ENCODE data around the gene CEP295NL.

The CEP295NL gene

DNA sequence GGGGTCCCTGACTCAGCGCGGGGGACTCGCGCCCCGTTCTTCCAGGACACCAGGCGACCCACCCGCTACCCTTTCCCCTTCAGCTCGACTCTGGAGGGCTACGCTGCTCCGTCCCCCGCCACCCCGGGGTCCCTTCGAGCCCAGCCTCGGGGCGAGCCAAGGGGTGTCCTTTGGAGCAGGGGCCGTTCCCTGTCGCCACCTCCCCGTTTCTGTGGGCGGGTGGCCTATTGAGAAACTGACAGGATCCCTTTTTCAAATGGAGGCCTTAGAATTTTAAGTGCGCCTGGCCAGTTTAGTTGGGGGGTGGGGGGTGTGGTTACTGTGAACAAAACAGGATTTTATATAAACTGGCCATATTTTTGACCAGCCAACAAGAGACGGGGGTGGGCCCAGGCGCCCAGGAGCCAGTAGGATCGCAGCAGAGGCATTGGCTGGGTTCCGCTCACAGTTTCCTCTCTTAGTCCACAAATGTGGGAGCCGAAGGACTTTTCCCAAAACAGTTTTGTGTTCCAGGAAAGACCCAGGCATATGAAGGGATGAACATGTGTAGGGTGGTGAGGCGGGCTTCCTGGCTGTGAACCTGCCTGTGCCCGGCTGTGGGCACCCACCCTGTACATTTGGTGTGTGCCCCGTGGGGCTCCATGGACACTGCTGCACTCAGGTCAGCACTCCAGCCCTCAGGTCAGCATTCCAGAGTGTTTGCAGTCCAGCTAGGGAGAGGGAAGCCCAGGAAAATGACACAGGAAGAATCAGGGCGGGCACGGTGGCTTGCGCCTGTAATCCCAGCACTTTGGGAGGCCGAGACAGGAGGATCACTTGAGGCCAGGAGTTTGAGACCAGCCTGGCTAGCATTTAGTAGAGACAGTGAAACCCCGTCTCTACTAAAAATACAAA, 22.9 kb upstream of the CEP295NL start:
- Histone ChIP-seq H3K4me2 (ENCODE audit: low read length) (no peak overlapping the region), H4K20me1 (ENCODE audit: insufficient read depth, low read length) (no peaks in the 10 kb centered on the region), H3K4me3 (ENCODE audit: low read length) (no peak overlapping the region), H3K36me3 (replicated peaks; ENCODE audit: low read depth, low read length) (no peaks in the 10 kb centered on the region), H3K27me3 (ENCODE audit: low read depth, low read length) (peaks cover 8% of the 10 kb centered on the region; the same call in 1 of the 2 replicates), H3K79me2 (ENCODE audit: low read length) (no peaks in the 10 kb centered on the region), H3K27ac (ENCODE audit: low read length) (no peak overlapping the region), H2AFZ (ENCODE audit: low read depth, low read length) (no peak overlapping the region), H3K9me3 (ENCODE audit: insufficient read depth, low read length) (no peaks in the 10 kb centered on the region), H3K9ac (ENCODE audit: low read length) (no peak overlapping the region), H3K4me1 (ENCODE audit: low read length) (peaks cover 4% of the 10 kb centered on the region; the same call in 1 of the 2 replicates)
- TF ChIP-seq, protein P1, sequence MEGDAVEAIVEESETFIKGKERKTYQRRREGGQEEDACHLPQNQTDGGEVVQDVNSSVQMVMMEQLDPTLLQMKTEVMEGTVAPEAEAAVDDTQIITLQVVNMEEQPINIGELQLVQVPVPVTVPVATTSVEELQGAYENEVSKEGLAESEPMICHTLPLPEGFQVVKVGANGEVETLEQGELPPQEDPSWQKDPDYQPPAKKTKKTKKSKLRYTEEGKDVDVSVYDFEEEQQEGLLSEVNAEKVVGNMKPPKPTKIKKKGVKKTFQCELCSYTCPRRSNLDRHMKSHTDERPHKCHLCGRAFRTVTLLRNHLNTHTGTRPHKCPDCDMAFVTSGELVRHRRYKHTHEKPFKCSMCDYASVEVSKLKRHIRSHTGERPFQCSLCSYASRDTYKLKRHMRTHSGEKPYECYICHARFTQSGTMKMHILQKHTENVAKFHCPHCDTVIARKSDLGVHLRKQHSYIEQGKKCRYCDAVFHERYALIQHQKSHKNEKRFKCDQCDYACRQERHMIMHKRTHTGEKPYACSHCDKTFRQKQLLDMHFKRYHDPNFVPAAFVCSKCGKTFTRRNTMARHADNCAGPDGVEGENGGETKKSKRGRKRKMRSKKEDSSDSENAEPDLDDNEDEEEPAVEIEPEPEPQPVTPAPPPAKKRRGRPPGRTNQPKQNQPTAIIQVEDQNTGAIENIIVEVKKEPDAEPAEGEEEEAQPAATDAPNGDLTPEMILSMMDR (IDR thresholded peaks at IDR 0.05; ENCODE audit: low read depth, low read length) = no peak
- TF ChIP-seq EZH2phosphoT487 (IDR thresholded peaks at IDR 0.05; ENCODE audit: low read depth) = no peak

DNA sequence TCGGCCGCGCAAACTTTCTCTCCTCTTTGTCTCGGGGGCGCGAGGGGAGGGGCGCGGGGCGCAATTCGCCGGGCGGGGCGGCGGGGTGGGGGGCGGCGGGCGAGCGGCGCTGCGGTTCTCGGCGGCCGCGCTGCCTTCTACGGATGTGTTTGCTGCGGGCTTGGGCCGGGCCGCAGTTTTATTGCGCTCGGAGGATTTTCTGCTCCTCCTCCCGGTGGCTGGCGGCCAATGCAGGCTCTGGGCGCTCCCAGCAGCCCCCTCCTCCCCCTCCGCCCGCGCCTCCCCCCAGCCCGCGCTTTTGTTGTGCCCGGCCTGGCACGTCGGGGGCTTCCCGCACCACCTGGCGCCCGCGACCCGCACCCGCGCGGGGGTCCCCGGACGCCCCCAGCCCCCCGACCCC, 22.2 kb upstream of the CEP295NL start, which contains the start of gene TIMP2:
Gene TIMP2, minus strand, starts transcription at position 154 of the 400 bp plus-strand sequence. CDS start 299 bp downstream, outside the sequence.
- no peak within 1 kb of the TSS for H3K9ac ChIP-seq (ENCODE audit: low read length)
- TF ChIP-seq, protein P1 (IDR thresholded peaks at IDR 0.05; ENCODE audit: low read depth, low read length) = no peak
- no peak for TF ChIP-seq EZH2phosphoT487 (IDR thresholded peaks at IDR 0.05; ENCODE audit: low read depth)
- H2AFZ ChIP-seq (ENCODE audit: low read depth, low read length) = no peak within 1 kb of the TSS
- H4K20me1 ChIP-seq (ENCODE audit: insufficient read depth, low read length) = no peaks in the 10 kb centered on the region
- no peaks in the 10 kb centered on the region for H3K36me3 ChIP-seq (replicated peaks; ENCODE audit: low read depth, low read length)
- H3K27me3 ChIP-seq (ENCODE audit: low read depth, low read length) = peaks cover 8% of the 10 kb centered on the region; the same call in 1 of the 2 replicates
- no peak within 1 kb of the TSS for H3K4me3 ChIP-seq (ENCODE audit: low read length)
- H3K79me2 ChIP-seq (ENCODE audit: low read length) = no peaks in the 10 kb centered on the region
- H3K9me3 ChIP-seq (ENCODE audit: insufficient read depth, low read length) = no peaks in the 10 kb centered on the region
- peaks cover 4% of the 10 kb centered on the region; the same call in 1 of the 2 replicates for H3K4me1 ChIP-seq (ENCODE audit: low read length)
- no peak within 1 kb of the TSS for H3K27ac ChIP-seq (ENCODE audit: low read length)
- H3K4me2 ChIP-seq (ENCODE audit: low read length) = 0 out of 2 replicates have a peak within 1 kb of the TSS, but pooled peaks have one; percentile 17

DNA sequence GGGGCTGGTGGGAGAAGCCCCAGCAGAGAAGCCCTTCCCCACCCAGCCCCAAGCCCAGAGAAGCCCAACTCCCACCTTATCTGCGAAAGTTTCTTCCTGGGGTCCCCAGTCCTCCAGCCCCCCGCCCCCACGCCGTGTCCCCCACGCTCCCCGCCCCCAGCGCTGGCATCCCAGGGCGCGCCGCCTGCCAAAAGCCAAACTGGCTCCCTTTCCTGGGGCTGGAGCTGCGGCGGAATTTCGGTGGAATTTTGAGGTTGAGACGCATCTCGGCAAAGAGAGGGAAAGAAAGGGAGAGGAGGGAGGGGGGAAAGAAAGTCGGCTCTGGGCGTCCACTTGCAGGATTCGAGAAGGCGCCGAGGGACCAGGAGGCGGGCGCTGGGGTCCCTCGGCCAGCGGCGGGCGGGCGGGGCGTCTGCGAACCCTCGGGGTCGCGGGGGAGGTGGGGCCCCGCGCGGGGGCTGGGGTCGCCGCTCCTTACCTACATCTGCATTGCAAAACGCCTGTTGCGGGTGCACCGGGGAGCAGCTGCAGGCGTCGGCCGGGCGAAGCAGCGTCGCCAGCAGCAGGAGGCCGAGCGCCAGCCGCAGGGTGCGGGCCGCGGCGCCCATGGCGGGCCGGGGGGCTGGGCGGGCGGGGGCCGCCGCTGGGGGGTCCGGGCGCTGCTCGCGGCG, 21.6 kb upstream of the CEP295NL start:
- Histone ChIP-seq H4K20me1 (ENCODE audit: insufficient read depth, low read length) (no peaks in the 10 kb centered on the region), H3K79me2 (ENCODE audit: low read length) (no peaks in the 10 kb centered on the region), H3K4me1 (ENCODE audit: low read length) (peaks cover 4% of the 10 kb centered on the region; the same call in 1 of the 2 replicates), H2AFZ (ENCODE audit: low read depth, low read length) (no peak overlapping the region), H3K27me3 (ENCODE audit: low read depth, low read length) (peaks cover 8% of the 10 kb centered on the region; the same call in 1 of the 2 replicates), H3K9ac (ENCODE audit: low read length) (no peak overlapping the region), H3K9me3 (ENCODE audit: insufficient read depth, low read length) (no peaks in the 10 kb centered on the region), H3K27ac (ENCODE audit: low read length) (no peak overlapping the region), H3K36me3 (replicated peaks; ENCODE audit: low read depth, low read length) (no peaks in the 10 kb centered on the region), H3K4me2 (ENCODE audit: low read length) (no peak overlapping the region), H3K4me3 (ENCODE audit: low read length) (no peak overlapping the region)
- TF ChIP-seq EZH2phosphoT487 (IDR thresholded peaks at IDR 0.05; ENCODE audit: low read depth) = no peak
- TF ChIP-seq, protein P1 (IDR thresholded peaks at IDR 0.05; ENCODE audit: low read depth, low read length) = no peak
